LNCAP (cell line): Measurements from ENCODE around the gene DAW1.
A peak's percentile ranks its signal among the peaks of the same experiment; 100 is the strongest.

Source experiments
- TF ChIP-seq, protein P1 (sequence below): fragments of 450-650 bp; IDR thresholded peaks from 2 replicates; pipeline ENCODE4 v1.5.1; 2017; ENCODE audit warnings: mild to moderate bottlenecking

The DAW1 gene

DNA sequence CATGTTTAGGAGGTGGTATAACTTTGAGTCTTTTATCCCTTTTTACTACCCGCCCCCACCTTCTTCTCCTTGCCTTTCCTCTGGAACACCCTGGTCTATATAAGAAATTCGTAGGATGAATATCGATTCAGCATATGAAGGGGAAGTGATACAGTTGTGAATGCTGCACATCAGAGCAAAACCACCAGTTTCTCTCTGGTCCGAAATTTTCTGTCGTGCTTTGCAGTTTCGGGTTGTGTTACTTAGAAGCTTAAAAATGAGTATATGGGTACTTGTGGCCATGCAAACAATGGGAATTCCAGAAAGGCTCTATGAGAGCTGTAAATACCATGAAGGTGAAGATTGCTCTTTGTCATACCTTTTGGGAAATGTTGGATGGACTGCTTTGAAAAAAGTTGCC lies 60.6 kb downstream of the DAW1 start:
- TF ChIP-seq, protein P1, sequence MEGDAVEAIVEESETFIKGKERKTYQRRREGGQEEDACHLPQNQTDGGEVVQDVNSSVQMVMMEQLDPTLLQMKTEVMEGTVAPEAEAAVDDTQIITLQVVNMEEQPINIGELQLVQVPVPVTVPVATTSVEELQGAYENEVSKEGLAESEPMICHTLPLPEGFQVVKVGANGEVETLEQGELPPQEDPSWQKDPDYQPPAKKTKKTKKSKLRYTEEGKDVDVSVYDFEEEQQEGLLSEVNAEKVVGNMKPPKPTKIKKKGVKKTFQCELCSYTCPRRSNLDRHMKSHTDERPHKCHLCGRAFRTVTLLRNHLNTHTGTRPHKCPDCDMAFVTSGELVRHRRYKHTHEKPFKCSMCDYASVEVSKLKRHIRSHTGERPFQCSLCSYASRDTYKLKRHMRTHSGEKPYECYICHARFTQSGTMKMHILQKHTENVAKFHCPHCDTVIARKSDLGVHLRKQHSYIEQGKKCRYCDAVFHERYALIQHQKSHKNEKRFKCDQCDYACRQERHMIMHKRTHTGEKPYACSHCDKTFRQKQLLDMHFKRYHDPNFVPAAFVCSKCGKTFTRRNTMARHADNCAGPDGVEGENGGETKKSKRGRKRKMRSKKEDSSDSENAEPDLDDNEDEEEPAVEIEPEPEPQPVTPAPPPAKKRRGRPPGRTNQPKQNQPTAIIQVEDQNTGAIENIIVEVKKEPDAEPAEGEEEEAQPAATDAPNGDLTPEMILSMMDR = no peak

- TF ChIP-seq, protein P1 = peak; percentile 7; the same call in 1 of the 2 replicates
Measured at GRCh38 chr2:227932403-227932802, 61.0 kb downstream of the DAW1 start.

- TF ChIP-seq, protein P1 = no peak
Measured at GRCh38 chr2:227933884-227934283, 62.5 kb downstream of the DAW1 start.

GRCh38 chr2:227939271-227940027 lies 68.0 kb downstream of the DAW1 start:
- TF ChIP-seq, protein P1 = peak; percentile 63

DNA sequence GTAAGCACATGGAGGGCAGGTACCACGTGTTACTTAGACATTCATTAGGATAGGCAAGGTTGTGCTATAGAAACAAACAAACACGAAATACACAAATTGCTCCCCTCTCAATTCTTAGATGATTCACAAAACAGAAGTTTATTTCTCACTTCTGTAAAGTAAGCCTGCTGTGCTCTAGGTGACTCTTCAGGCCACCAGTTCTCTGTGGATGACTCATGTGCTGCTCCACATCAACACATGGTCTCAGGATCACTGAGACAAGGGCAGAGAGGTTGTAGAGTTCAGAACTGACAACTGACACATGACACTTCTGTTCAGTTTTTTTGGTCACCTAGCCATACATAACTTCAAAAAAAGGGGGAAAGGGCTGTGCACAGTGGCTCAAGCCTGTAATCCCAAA lies 70.6 kb downstream of the DAW1 start:
- TF ChIP-seq, protein P1 = no peak

DNA sequence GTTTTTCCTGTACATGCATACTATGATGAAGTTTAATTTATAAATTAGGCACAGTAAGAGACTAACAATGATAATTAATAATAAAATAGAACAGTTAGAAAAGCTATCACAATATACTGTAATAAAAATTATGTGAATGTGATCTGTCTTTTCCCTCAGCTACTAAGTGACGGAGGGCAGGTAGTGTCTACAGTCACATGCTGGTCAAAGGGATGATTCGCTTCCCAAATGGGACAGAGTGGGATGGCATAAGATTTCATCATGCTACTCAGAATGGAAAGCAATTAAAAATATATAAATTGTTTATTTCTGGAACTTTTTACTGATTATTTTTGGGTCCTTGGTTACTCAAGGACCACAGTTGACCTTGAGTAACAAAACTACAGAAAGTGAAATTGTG lies 71.5 kb downstream of the DAW1 start:
- TF ChIP-seq, protein P1 = no peak

DNA sequence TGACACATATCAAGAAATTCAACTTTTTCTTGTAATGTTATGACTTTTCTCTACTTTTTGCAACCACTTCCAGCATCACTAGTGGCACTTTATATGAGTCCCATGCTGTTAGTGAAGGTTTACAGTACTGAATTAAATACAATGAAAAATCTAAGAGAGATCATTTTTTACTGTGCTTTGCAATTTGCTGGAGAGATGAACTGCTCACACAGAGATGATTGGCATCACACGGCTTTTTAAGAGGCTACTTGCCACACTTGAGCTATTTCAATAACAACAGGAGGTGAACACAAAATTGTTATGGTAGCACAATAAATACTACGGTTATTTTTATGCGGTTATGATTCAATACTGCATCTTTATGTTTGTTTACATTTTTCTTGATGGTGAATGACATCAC lies 88.9 kb downstream of the DAW1 start:
- TF ChIP-seq, protein P1 = no peak
